ENCODE data around the gene CYP21A2. TPM values are rescaled to one million over a fixed set of nuclear protein-coding genes. Genes with fewer than 3 reads are reported as not detected.
"Not testable (repeated sequence)": the region's sequence is repeated elsewhere in the genome, so short reads cannot be mapped to it uniquely, and the experiment has no call there.

The CYP21A2 gene
- total RNA-seq, 3 donors from 2014 or later (not counting 1 experiment from before 2014, with no cell fraction given) = 0.28 to 0.43 TPM; not detected in 1

DNA sequence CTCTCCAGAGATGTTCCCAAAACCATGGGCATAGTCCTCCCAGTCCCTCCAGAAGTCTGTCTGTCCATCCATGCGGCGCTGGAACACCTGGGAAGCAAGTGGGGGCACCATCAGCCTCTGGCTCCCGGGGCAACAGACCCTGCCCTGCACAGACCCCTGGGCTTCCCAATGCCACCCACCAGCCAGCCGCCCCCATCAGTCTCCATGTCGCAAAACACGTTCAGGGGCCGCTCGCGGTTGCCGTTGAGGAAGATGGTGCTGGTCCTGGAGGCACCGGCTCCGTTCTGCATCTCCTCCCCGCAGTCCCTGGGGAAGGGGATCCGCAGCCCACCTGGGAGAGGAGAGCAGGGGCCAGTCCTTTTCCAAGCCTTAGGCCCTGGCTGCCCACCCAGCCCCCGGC is 4.1 kb downstream of the CYP21A2 start:
- H3K27me3 Mint-ChIP-seq (ENCODE audit: low read depth in 2 of 2); H3K4me3 ChIP-seq (ENCODE audit: low read length); DNase-seq; ATAC-seq; H3K27ac ChIP-seq (ENCODE audit: low read length); H3K4me1 ChIP-seq (ENCODE audit: control insufficient read depth, insufficient read depth, low read length); H3K27ac Mint-ChIP-seq; H3K4me1 Mint-ChIP-seq; H3K4me3 Mint-ChIP-seq; H3K9me3 ChIP-seq (ENCODE audit: control insufficient read depth, insufficient read depth, low read length); H3K36me3 ChIP-seq (ENCODE audit: control insufficient read depth, insufficient read depth, low read length); intact Hi-C loops (cut with micrococcal nuclease); H3K27me3 ChIP-seq (ENCODE audit: control insufficient read depth, insufficient read depth, low read length); H3K9me3 Mint-ChIP-seq; H3K36me3 Mint-ChIP-seq: not testable (repeated sequence)
- 84% methylated on average over 11 of the region's 15 CpGs for WGBS (ENCODE audit: insufficient coverage)

DNA sequence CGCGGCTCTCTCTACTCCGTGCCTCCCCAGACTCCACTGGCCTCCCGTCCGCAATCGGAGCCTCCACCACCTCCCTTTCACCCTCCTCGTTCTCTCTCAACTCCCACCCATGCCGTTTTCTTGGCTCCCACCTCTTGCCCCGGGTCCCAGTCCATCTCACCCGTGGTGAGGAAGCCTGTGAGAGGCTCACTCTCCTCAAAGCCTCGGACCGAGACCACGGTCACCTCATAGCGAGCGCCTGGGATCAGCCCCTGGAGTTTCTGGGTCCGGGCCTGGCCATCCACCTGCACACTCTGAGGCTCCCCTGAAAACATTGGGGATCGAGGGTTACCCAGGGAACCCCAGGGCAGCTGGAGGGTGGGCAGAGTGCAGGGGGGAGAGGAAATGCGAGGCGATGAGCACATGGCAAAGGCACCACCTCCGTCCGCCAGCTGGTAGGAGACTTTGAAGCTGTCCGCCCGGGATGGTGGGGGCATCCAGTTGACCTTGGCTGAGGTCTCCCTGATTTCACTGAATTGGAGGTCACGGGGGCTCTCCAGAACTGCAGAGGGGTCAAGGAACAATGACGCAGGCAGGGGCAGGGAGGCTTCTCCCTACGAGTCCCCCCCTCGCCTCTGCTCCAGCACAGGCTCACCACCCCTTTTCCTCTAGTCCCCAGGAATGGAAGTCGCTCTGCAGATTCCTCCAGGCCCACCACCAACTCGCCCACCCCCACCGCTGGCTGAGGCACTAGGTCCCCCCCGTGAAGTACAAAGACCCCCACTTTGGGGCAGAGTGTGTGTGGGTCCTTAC is 5.6 kb downstream of the CYP21A2 start:
- H3K4me3 ChIP-seq (ENCODE audit: low read length); H3K9me3 Mint-ChIP-seq; H3K4me1 Mint-ChIP-seq; H3K9me3 ChIP-seq (ENCODE audit: control insufficient read depth, insufficient read depth, low read length); intact Hi-C loops (cut with micrococcal nuclease); H3K4me1 ChIP-seq (ENCODE audit: control insufficient read depth, insufficient read depth, low read length); H3K27ac ChIP-seq (ENCODE audit: low read length); H3K36me3 Mint-ChIP-seq; DNase-seq; ATAC-seq; H3K36me3 ChIP-seq (ENCODE audit: control insufficient read depth, insufficient read depth, low read length); H3K27me3 Mint-ChIP-seq (ENCODE audit: low read depth in 2 of 2); H3K27ac Mint-ChIP-seq; H3K4me3 Mint-ChIP-seq; H3K27me3 ChIP-seq (ENCODE audit: control insufficient read depth, insufficient read depth, low read length): not testable (repeated sequence)
- 86% methylated on average over 14 of the region's 31 CpGs for WGBS (ENCODE audit: insufficient coverage)

GRCh38 chr6:32044916-32045315 is 6.7 kb downstream of the CYP21A2 start:
- H3K27ac ChIP-seq (ENCODE audit: low read length); H3K9me3 ChIP-seq (ENCODE audit: control insufficient read depth, insufficient read depth, low read length); H3K27me3 ChIP-seq (ENCODE audit: control insufficient read depth, insufficient read depth, low read length); intact Hi-C loops (cut with micrococcal nuclease); H3K9me3 Mint-ChIP-seq; H3K27me3 Mint-ChIP-seq (ENCODE audit: low read depth in 2 of 2); H3K4me3 ChIP-seq (ENCODE audit: low read length); H3K4me1 Mint-ChIP-seq; H3K4me1 ChIP-seq (ENCODE audit: control insufficient read depth, insufficient read depth, low read length); H3K4me3 Mint-ChIP-seq; DNase-seq; H3K36me3 ChIP-seq (ENCODE audit: control insufficient read depth, insufficient read depth, low read length); H3K36me3 Mint-ChIP-seq; H3K27ac Mint-ChIP-seq: not testable (repeated sequence)
- ATAC-seq = peak in 1 of 3 donors; percentile 18
- 88% methylated on average over 8 of the region's 18 CpGs for WGBS (ENCODE audit: insufficient coverage)

DNA sequence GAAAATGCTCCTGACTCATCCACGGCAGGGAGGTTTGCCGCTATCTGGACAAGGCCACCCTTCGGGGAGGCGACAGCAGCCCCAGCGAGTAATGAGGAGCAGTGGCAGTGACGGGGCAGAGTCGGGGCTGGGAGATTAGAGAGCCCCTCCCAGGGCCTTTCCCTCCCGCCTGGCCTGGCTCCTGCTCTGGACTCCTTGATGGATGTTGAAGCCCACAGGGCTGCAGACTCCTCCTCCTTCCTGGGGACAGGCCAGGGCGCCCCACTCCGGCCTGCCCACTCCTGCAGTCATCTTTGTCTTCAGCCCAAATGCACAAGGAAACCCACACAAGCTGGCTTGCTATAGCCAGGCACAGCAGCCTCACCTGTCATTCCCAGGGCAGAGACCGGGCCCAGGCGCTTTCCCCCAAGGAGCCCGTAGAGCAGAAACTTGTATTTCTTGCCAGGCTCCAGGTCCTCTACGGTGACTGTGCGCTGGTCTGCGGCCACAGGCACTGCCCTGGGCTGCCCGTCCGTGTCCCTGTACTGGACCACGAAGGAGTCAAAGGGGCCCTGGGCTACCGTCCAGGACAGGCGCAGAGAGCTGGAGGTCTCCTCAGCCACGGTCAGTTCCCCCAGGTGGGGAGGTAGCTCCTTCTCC is 7.7 kb downstream of the CYP21A2 start:
- no peaks in the 10 kb centered on the region for H3K36me3 ChIP-seq (ENCODE audit: control insufficient read depth, insufficient read depth, low read length)
- no peaks in the 10 kb centered on the region for H3K9me3 ChIP-seq (ENCODE audit: control insufficient read depth, insufficient read depth, low read length)
- no peak overlapping the region for H3K4me3 ChIP-seq (ENCODE audit: low read length)
- peaks cover 3% of the 10 kb centered on the region for H3K4me1 ChIP-seq (ENCODE audit: control insufficient read depth, insufficient read depth, low read length)
- WGBS (ENCODE audit: insufficient coverage) = 91% methylated on average over 22 of the region's 22 CpGs
- Mint-ChIP-seq H3K4me1 (peaks cover 0 to 7% of the 10 kb centered on the region in 2 donors), H3K9me3 (no peaks in the 10 kb centered on the region), H3K36me3 (no peaks in the 10 kb centered on the region), H3K4me3 (no peak overlapping the region), H3K27me3 (ENCODE audit: low read depth in 2 of 2) (peaks cover 0 to 2% of the 10 kb centered on the region in 2 donors), H3K27ac (no peak overlapping the region)
- intact Hi-C loops (cut with micrococcal nuclease) = no loop called here
- H3K27ac ChIP-seq (ENCODE audit: low read length) = no peak overlapping the region
- no peaks in the 10 kb centered on the region for H3K27me3 ChIP-seq (ENCODE audit: control insufficient read depth, insufficient read depth, low read length)
- ATAC-seq = no peak
- no peak for DNase-seq
- no peak for TF ChIP-seq CTCF (IDR thresholded peaks at IDR 0.05)
